Stimulated activated CD4-positive, alpha-beta T cell treated with anti-CD3 and anti-CD28 coated beads, TNF-alpha, amount 100 ng/mL, for 48 hours (primary cell): Measurements from ENCODE around the gene BTBD9.
"Not testable (repeated sequence)": the region's sequence is repeated elsewhere in the genome, so short reads cannot be mapped to it uniquely, and the experiment has no call there.

Experiments
- DNase-seq, 3 donors: peaks; one replicate each; pipeline ENCODE4 v3.0.0-alpha.2; 2020; ENCODE audit warnings: low read depth in 3 of 3

BTBD9 gene

GRCh38 chr6:38432479-38432878 lies 207.2 kb downstream of the BTBD9 start:
- DNase-seq = no peak

GRCh38 chr6:38432079-38432478 lies 207.7 kb downstream of the BTBD9 start:
- no peak for DNase-seq

- no peak for DNase-seq
These were observed 210.2 kb downstream of the BTBD9 start for GRCh38 chr6:38429546-38429945.

GRCh38 chr6:38427492-38428210 lies 212.1 kb downstream of the BTBD9 start:
- DNase-seq = no peak

GRCh38 chr6:38425788-38426488 lies 213.8 kb downstream of the BTBD9 start:
- DNase-seq = not testable (repeated sequence)

- DNase-seq = no peak
These were observed 216.0 kb downstream of the BTBD9 start for GRCh38 chr6:38423746-38424145.

- no peak for DNase-seq
These were observed 219.5 kb downstream of the BTBD9 start for GRCh38 chr6:38420207-38420606.

- DNase-seq = no peak
These were observed 222.2 kb downstream of the BTBD9 start for GRCh38 chr6:38417521-38417920.

GRCh38 chr6:38415231-38416005 lies 224.3 kb downstream of the BTBD9 start:
- no peak for DNase-seq

GRCh38 chr6:38413102-38413800 lies 226.5 kb downstream of the BTBD9 start:
- no peak for DNase-seq

GRCh38 chr6:38407192-38407591 lies 232.5 kb downstream of the BTBD9 start:
- DNase-seq = no peak

- DNase-seq = no peak
These were observed 233.6 kb downstream of the BTBD9 start for GRCh38 chr6:38406096-38406495.

GRCh38 chr6:38404900-38405556 lies 234.7 kb downstream of the BTBD9 start:
- no peak for DNase-seq

GRCh38 chr6:38404355-38404754 lies 235.4 kb downstream of the BTBD9 start:
- DNase-seq = no peak

GRCh38 chr6:38403548-38403947 lies 236.2 kb downstream of the BTBD9 start:
- no peak for DNase-seq

- no peak for DNase-seq
These were observed 239.0 kb downstream of the BTBD9 start for GRCh38 chr6:38400764-38401163.

- DNase-seq = no peak
These were observed 239.6 kb downstream of the BTBD9 start for GRCh38 chr6:38400101-38400500.

- DNase-seq = no peak
These were observed 243.5 kb downstream of the BTBD9 start for GRCh38 chr6:38396209-38396608.

- DNase-seq = no peak
These were observed 245.7 kb downstream of the BTBD9 start for GRCh38 chr6:38393986-38394385.

- DNase-seq = no peak
These were observed 247.8 kb downstream of the BTBD9 start for GRCh38 chr6:38391626-38392579.
